Hematopoietic multipotent progenitor cell (in vitro differentiated cells): ENCODE measurements around the gene PRIMA1. TPM values are rescaled to one million over a fixed set of nuclear protein-coding genes. Genes with fewer than 3 reads are reported as not detected.

Source experiments
- DNase-seq, 3 donors: peaks; one replicate each; pipeline ENCODE4 v3.0.0-alpha.2; 2011 to 2015; ENCODE audit warnings: low read depth in 2 of 3, low spot score in 2 of 3
- total RNA-seq: library from RNA; depleted of rRNA; stranded (reverse); fragments of >200 nt; gene quantifications from one replicate; pipeline ENCODE4 v1.2.3, GENCODE V29; 2012

Gene PRIMA1
- total RNA-seq, 1 donor: not detected

DNA sequence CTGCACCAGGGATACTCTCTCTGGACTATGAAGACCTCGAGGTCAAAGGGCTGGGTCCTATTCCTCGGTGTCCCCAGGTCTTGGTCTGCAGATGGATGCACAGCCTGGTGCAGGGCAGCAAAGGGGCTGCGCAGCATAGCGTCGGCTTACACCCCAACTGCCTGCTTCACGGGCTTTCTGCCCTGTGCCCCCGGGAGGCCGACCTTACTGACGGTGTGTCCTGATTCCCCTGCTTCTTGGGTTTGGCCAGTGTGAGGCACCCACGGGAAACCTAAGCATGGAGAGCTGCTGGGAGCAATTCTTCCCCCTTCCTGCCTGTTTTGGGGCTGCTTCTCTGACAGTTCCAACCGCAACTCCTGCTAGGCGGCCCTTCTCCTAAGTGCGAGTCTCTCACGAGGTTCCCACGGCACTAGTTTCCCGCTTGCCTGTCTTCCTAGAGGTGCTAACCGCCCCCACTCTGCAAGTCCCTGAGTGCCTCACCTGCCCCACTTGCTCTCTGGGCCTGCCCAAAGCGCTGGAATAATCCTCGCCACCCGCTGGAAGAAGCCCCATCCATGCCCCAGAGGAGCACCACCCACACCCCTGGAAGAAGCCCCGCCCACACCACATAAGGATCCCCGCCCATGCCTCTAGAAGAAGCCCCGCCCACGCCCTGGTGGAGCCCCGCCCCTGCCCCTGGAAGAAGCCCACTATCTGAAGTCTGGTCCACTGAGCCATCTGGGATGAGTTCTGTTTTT lies 54.0 kb downstream of the PRIMA1 start:
- no peak for DNase-seq

DNA sequence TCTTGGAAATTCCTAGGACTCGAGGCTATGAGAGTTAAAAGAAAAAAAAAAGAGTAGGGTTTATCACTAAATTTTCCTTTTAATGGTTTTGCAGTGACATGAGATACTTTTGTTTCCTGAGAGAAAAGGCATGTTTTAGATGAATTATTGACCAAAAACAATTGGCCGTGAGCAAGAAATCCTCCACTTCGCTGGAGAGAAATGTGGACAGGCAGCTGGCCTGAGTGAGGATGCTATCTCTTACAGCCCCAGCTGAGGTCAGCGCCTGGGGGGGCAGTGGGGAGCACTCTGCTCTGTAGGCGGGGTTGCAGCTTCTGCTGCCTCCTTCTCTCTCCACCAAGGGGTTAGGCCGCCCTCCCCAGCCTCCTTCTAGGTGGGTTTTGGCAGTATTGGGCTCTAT lies 54.7 kb downstream of the PRIMA1 start:
- no peak for DNase-seq

DNA sequence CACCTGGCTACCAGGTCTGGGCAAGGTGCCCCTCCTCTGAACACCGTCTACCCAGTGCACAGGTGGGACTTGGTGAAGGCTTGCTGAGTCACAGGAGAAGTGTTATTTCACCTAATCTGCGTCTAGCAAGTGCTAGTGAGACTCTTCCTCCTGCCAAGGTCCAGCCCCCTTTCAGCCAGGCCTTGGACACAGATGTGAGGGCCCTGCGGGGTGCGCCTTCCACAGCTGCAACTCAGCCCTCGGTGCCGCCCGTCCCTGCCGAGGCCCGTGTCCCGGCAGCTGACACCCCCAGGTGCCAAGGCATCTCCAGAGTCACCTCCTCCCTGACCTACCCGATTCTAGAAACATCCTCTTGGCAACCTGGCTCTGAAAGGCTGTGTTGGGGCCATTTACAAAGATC lies 55.1 kb downstream of the PRIMA1 start:
- DNase-seq: no peak

DNA sequence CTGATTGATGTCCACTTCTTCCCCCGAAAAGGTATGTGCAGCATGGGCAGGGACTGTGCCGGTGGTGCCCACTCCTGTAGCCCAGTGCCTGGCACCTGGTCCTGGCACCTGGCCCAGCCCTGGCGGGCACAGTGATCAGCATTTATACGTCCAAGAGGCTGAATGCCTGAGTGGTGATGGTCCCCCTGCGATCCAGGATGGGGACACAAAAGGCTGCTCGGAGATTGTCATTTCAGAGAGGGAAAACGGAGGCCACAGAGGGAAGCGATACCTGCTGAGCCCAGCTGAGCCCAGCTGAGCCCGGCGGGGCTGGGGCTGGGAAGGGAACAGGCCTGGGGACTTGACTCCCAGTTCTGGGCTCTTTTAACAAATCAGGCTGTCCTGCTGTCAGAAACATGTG lies 55.8 kb downstream of the PRIMA1 start:
- no peak for DNase-seq

- no peak for DNase-seq
Observed at GRCh38 chr14:93731753-93732152, 56.5 kb downstream of the PRIMA1 start.

DNA sequence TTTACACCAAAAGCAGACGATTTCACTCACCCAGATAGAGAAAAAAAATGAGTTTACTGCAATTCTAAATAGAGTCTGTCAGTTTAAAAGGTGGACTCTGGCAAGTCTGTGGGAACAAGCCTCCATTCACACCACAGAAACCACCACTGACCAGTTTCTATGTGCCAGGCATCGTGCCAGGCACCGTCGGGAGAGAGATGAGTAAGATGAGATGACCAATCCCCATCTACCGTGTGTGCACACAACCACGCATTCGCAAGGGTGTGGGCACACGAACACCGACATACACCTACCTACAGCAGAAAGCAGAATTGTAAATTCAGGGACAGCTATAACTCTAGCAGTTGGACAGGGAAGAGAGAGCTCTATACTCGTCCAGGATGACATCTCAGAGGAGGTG lies 58.3 kb downstream of the PRIMA1 start:
- no peak for DNase-seq

DNA sequence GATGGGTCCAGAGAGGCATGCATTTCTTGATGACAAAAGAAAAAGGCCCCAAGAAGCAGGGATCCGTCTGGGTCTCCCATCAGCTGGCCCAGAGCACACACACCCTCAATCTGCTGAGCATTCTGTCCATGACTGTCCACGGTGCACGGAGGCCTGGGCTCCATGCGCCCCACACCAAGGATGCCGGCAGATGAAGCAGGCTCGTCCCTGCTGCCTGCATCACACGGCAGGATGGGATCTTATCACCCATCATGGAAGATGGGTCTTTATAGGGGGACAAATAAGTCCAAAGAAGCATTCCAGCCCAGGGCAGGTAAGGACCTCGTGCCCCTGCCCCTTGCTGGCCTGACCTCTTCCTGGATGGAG lies 59.7 kb downstream of the PRIMA1 start:
- DNase-seq: no peak

GRCh38 chr14:93727917-93728650 lies 60.2 kb downstream of the PRIMA1 start:
- no peak for DNase-seq

DNA sequence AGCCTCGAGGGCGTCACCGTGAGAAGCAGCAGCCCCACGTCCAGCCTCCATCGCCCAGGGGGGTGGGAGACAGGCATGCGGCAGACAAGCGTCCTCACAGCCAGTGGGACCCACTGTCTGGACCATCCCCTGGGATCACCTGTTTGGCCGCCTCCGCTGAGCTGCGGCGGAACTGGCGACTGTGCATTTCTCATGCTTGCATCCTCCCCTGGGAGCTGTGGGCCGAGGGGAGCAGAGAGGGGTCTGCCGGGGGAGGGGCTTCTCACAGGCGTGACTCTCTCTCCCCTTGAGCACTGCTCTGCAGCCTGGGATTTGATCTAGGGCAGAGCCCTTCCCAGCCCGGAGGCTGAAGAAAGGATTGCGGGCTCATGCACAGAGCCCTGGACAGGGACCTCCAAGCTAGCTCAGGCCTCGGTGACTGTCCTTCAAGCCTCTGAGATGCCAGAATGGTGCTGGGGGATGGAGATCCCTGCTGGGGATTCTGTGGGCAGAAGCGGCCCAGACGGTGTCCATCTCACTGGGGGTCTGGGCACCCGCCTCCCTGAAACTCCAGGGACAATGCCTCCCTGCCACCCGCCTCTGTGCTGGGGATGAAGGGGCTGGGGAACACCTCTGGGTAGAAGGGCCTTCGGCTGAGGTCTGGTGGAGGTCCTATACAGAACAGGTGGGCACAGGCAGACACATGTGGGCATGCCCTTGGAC lies 61.1 kb downstream of the PRIMA1 start:
- no peak for DNase-seq

DNA sequence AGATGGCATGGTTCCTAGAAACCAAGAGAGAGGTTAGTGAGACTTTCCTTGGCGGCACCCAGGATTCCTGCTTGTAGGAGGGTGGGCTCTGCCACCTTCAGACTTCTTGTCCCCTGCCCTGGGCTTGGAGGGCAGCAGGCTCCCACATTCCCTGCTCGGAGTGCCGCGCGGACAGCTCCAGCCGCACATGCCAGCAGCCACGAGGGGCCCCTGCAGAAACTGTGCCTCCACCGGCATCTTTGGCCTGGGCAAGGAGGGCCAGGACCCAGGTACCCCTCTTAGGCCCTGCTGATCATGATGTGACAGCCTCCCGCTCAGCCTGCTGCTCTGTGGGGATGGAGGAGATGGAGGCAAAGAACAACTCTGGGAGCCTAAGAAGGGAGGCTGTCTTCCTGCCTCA lies 62.3 kb downstream of the PRIMA1 start:
- DNase-seq: no peak

DNA sequence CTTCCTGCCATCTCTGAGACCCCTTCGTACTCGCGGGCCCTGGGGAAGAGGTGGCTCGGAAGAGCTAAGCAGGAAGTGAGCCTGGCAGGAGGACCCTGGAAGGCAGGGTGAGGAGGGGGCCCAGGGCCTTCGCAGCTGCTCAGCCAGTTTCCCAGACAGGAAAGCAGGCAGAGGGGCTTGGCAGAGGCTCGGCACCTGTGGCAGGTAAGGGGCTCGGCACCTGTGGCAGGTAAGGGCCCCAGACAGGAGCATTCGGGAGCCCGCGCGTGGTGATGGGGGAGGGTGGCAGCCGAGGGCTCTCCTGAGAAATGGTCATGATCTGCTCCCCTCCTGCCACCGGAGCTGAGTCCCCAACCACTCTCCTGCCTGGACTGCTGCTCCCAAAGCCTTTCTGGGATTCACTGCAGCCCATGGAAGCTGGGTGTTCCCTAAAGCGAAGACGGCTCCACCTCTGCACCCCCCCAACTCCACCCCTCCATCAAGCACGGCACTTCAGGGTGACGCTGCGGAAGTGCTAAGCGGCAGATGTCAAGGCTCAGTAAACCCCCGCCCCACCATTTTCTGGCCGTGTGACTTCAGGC lies 63.2 kb downstream of the PRIMA1 start:
- DNase-seq: no peak

GRCh38 chr14:93723001-93723400 lies 65.3 kb downstream of the PRIMA1 start:
- no peak for DNase-seq

DNA sequence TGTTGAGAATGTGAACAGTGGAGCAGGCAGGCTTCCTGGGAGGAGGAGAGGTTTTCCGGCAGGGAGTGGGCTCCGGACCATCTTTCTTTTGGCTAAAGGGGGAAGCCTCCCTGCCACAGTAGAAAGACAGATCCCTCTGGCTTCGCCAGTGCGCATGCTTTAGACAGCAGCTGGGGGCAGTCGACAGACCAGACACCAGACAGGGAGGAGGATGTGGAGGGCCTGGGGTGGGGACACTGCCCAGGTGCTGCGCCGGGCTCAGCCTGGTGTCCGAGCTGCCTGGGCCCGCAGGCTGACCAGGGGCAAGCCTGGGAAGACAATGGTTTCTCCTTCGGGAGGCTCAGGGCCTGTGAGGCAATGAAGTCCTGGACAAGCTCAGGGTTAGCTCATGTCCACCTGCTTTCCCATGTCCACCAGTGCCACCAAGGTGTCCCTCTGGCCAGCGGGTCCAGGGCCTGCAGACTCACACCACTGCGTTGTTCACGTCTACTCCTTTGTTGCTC lies 67.3 kb downstream of the PRIMA1 start:
- no peak for DNase-seq

GRCh38 chr14:93720076-93720815 lies 68.0 kb downstream of the PRIMA1 start:
- no peak for DNase-seq

GRCh38 chr14:93719256-93719655 lies 69.0 kb downstream of the PRIMA1 start:
- no peak for DNase-seq

DNA sequence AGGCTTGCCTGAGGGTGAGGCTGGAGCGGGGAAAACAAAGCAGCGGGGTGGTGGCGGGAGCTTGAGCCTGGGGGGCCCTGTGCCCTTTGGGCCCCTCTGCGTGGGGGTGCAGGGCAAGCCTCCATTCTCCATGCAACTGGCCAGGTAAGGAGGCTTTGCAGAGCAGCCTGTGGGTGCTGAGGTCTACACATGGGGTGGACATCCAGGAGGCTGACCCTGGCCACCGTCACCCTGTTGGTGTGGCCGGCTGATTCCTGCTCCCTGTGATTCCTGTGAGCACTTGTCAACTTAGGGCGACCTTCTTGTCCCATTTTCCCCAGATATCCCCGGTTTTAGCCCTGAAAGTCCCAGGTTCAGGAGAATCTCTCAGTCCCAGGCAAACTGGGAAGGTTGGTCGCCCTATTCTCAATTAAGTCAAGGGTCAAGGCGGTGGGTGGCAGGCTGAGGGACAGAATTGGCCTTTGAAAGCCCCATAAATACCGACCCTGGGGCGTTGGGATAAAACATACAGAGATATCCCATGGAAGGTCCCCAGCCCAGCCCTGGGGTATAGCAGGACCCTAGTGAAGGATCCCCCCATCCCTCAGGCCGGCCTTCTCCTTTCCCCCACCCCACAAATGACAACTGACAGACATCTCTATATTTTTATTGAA lies 70.5 kb downstream of the PRIMA1 start:
- DNase-seq: no peak

DNA sequence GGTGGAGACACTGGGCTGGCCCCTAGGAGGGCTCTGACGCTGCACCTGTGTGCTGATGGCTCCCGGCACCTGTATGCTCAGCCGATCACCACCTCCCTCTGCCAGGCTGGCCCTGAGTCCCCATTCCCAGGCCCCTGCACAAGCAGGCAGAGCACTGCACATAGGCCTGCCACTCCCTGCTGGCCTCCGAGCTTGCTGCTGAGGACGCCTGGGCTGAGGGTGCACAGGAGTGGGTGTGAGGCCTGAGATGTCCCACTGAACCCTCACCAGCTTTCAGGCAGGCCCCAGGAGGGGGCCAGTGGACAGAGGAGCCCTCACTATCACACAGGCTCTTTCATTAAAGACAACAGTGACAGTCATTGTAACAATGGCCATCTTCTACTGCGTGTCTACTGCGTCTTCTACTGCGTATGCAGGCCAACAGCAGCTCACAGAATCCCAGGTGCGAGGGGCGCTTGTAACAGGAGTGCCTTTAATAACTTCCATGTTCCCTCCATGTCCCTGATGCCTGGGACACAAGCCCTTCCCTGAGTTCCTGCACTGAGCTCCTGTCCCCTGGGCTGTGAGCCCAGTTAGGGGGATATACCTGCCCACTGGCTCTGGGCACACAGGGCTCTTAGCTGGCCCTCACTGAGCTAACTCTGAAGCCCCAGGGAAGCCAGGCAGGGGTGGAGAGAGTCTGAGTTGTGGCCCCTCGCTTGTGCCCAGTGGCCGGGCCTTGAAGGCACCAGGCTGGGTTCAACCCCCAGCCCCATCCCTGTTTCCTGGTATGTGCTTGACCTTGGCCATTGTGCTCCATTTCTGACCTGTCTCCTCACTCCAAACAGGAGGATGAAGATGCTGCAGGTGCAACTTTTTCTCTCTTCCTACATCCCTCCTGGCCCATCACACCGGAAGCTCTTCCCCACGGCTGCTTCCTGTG lies 71.3 kb downstream of the PRIMA1 start:
- DNase-seq: no peak

- no peak for DNase-seq
Observed at GRCh38 chr14:93716002-93716745, 72.1 kb downstream of the PRIMA1 start.
